T-cell (primary cell): ENCODE data around the gene FLYWCH1. TPM values are rescaled to one million over a fixed set of nuclear protein-coding genes. Genes with fewer than 3 reads are reported as not detected.

ENCODE experiments used
- ATAC-seq, 4 experiments: fragments of 200-7000 bp in 3 of 4; fragments of 150-1000 bp in 1 of 4; cut with Tn5 transposase; replicated peaks in 1 of 4; 1 replicate in 3 of 4; 2 replicates in 1 of 4; pipeline ENCODE4 v1.10.0; 2021; ENCODE audit warnings: moderate library complexity in 3 of 4, mild to moderate bottlenecking in 2 of 4, moderate number of reproducible peaks in 1 of 4
- CTCF ChIA-PET, 2 donors: fragments of 300-600 bp; sonication (Branson Sonifier 250); formaldehyde crosslinking; loops; one replicate each; lab custom pipeline; 2022; ENCODE audit warnings: antibody characterized with exemption in 2 of 2; lab: Charles Lee
- POLR2A ChIA-PET, 2 donors: fragments of 300-600 bp; sonication (Branson Sonifier 250); formaldehyde crosslinking; loops; one replicate each; lab custom pipeline; 2022; ENCODE audit warnings: antibody characterized with exemption in 2 of 2; lab: Charles Lee
- DNase-seq, 35 experiments: peaks; one replicate each; pipeline versions ENCODE4 v3.0.0 to v3.0.0-alpha.2; 2013 to 2023
- H3K27ac ChIP-seq: one replicate; pipeline ENCODE4 v1.5.1; 2013; ENCODE audit warnings: low read length
- H3K27me3 ChIP-seq, 2 experiments: replicated peaks in 1 of 2; 1 replicate in 1 of 2; 2 replicates in 1 of 2; pipeline versions ENCODE4 v1.6.1 to v1.7.0; 2013; ENCODE audit warnings: low read length in 1 of 2, mixed read lengths in 1 of 2; ENCODE audit not compliant: control insufficient read depth in 2 of 2, insufficient read depth in 2 of 2; ENCODE audit errors: extremely low read depth in 1 of 2
- H3K36me3 ChIP-seq, 2 donors: 1 replicate in 1 of 2; 2 replicates in 1 of 2; pipeline versions ENCODE4 v1.6.1 to v1.7.0; 2013; ENCODE audit warnings: low read length in 1 of 2; ENCODE audit not compliant: control insufficient read depth in 2 of 2, insufficient read depth in 1 of 2; ENCODE audit errors: extremely low read depth in 1 of 2
- H3K4me1 ChIP-seq, 2 experiments: 1 replicate in 1 of 2; 2 replicates in 1 of 2; pipeline versions ENCODE4 v1.6.1 to v1.7.0; 2013; ENCODE audit warnings: low read length in 2 of 2, mixed read lengths in 1 of 2; ENCODE audit not compliant: insufficient read depth in 2 of 2, control insufficient read depth in 1 of 2; ENCODE audit errors: extremely low read depth in 1 of 2
- H3K4me3 ChIP-seq, 2 donors: 1 replicate in 1 of 2; 2 replicates in 1 of 2; pipeline versions ENCODE4 v1.5.1 to v1.7.0; 2013; ENCODE audit warnings: mild to moderate bottlenecking in 2 of 2, low read length in 1 of 2, moderate library complexity in 1 of 2; ENCODE audit not compliant: control insufficient read depth in 1 of 2; ENCODE audit errors: extremely low read depth in 1 of 2
- H3K9me3 ChIP-seq: 2 replicates; pipeline ENCODE4 v1.7.0; 2013
- H3K27ac Mint-ChIP-seq, 2 donors: one replicate each; pipeline ENCODE4 v1.8.0; 2020 to 2021; ENCODE audit warnings: mild to moderate bottlenecking in 2 of 2, mixed read lengths in 2 of 2
- H3K27me3 Mint-ChIP-seq, 2 donors: one replicate each; pipeline ENCODE4 v1.8.0; 2021 to 2022; ENCODE audit warnings: mixed read lengths in 2 of 2
- H3K36me3 Mint-ChIP-seq: one replicate; pipeline ENCODE4 v1.8.0; 2021; ENCODE audit warnings: mixed read lengths
- H3K4me1 Mint-ChIP-seq, 3 donors: one replicate each; pipeline ENCODE4 v1.8.0; 2020 to 2022; ENCODE audit warnings: mixed read lengths in 3 of 3, mild to moderate bottlenecking in 1 of 3
- H3K4me3 Mint-ChIP-seq, 3 donors: one replicate each; pipeline ENCODE4 v1.8.0; 2020 to 2022; ENCODE audit warnings: mild to moderate bottlenecking in 3 of 3, mixed read lengths in 3 of 3, moderate library complexity in 3 of 3
- H3K9me3 Mint-ChIP-seq, 3 donors: one replicate each; pipeline ENCODE4 v1.8.0; 2020 to 2022; ENCODE audit warnings: mixed read lengths in 3 of 3
- WGBS: methylation state at CpG from one replicate; pipeline ENCODE4 v1.1.5; 2013; ENCODE audit warnings: missing lambda C conversion rate; ENCODE audit not compliant: insufficient coverage; 5-methylcytosine and 5-hydroxymethylcytosine counted together
- total RNA-seq, 35 experiments: library from RNA in 6 of 35; stranded (reverse) in 6 of 35; fragments of 120-200 nt in 1 of 35; gene quantifications; one replicate each; pipeline versions ENCODE4 v1.2.1 to v1.2.4 and lab custom pipeline; 2013 to 2026

Gene FLYWCH1
- total RNA-seq, 5 donors from 2014 or later (not counting 1 experiment from before 2014, with no cell fraction given) = 83.0 to 144 (median 106) TPM

- WGBS = 83% methylated on average over 2 of the region's 12 CpGs
- Mint-ChIP-seq H3K4me1 (no peaks in the 10 kb centered on the region), H3K4me3 (no peak overlapping the region), H3K9me3 (no peaks in the 10 kb centered on the region), H3K27me3 (peaks cover 0 to 1% of the 10 kb centered on the region in 2 donors), H3K36me3 (no peaks in the 10 kb centered on the region), H3K27ac (no peak overlapping the region)
- ATAC-seq (no peak), DNase-seq (no peak)
- no peaks in the 10 kb centered on the region for H3K36me3 ChIP-seq
- H3K4me3 ChIP-seq = no peak overlapping the region
- POLR2A ChIA-PET = no interaction called here
- H3K27ac ChIP-seq = no peak overlapping the region
- H3K4me1 ChIP-seq = no peaks in the 10 kb centered on the region
- H3K9me3 ChIP-seq = no peaks in the 10 kb centered on the region
- H3K27me3 ChIP-seq = peaks cover 0 to 56% of the 10 kb centered on the region in 2 experiments
- CTCF ChIA-PET = no interaction called here
Observed at GRCh38 chr16:2991566-2992261, 80.0 kb downstream of the FLYWCH1 start.

GRCh38 chr16:2992383-2993081, 80.8 kb downstream of the FLYWCH1 start:
- H3K36me3 Mint-ChIP-seq = no peaks in the 10 kb centered on the region
- Histone ChIP-seq H3K4me3 (no peak overlapping the region), H3K9me3 (no peaks in the 10 kb centered on the region), H3K36me3 (no peaks in the 10 kb centered on the region), H3K27ac (no peak overlapping the region), H3K27me3 (peaks cover 0 to 55% of the 10 kb centered on the region in 2 experiments), H3K4me1 (no peaks in the 10 kb centered on the region)
- ChIA-PET POLR2A (no interaction called here), CTCF (no interaction called here)
- 83% methylated on average over 1 of the region's 14 CpGs for WGBS
- no peaks in the 10 kb centered on the region for H3K4me1 Mint-ChIP-seq
- no peak for ATAC-seq
- no peaks in the 10 kb centered on the region for H3K9me3 Mint-ChIP-seq
- no peak overlapping the region for H3K4me3 Mint-ChIP-seq
- no peak overlapping the region for H3K27ac Mint-ChIP-seq
- peaks cover 0 to 1% of the 10 kb centered on the region in 2 donors for H3K27me3 Mint-ChIP-seq
- DNase-seq = no peak

- Mint-ChIP-seq H3K27ac (no peak overlapping the region), H3K9me3 (no peaks in the 10 kb centered on the region)
- DNase-seq = no peak
Observed at GRCh38 chr16:2996298-2996697, 84.6 kb downstream of the FLYWCH1 start.

GRCh38 chr16:2999929-3000328, 88.2 kb downstream of the FLYWCH1 start:
- ATAC-seq (no peak), DNase-seq (no peak)
- Histone ChIP-seq H3K27me3 (peaks cover 0 to 47% of the 10 kb centered on the region in 2 experiments), H3K27ac (no peak overlapping the region), H3K4me1 (peaks cover 0 to 7% of the 10 kb centered on the region in 2 experiments), H3K9me3 (no peaks in the 10 kb centered on the region), H3K36me3 (no peaks in the 10 kb centered on the region), H3K4me3 (no peak overlapping the region)
- Mint-ChIP-seq H3K4me1 (peaks cover 0 to 4% (median 4%) of the 10 kb centered on the region in 3 donors), H3K4me3 (no peak overlapping the region), H3K27me3 (peaks cover 3 to 11% of the 10 kb centered on the region in 2 donors), H3K27ac (no peak overlapping the region), H3K36me3 (no peaks in the 10 kb centered on the region), H3K9me3 (no peaks in the 10 kb centered on the region)
- POLR2A ChIA-PET = no interaction called here
- CTCF ChIA-PET = no interaction called here
- WGBS = 80% methylated on average over 3 of the region's 6 CpGs

More at GRCh38 chr16:2996298-2996697, 84.6 kb downstream of the FLYWCH1 start:
- ChIA-PET CTCF (interaction anchor here in 1 of 2 donors (0.6 kb wide), 1 partner anchor 110 kb away, joined by 8 read pairs; no protein-coding TSS in a partner anchor), POLR2A (no interaction called here)
- Mint-ChIP-seq H3K36me3 (no peaks in the 10 kb centered on the region), H3K4me1 (no peaks in the 10 kb centered on the region), H3K27me3 (peaks cover 3 to 5% of the 10 kb centered on the region in 2 donors), H3K4me3 (no peak overlapping the region)
- H3K27ac ChIP-seq = no peak overlapping the region
- H3K4me3 ChIP-seq = no peak overlapping the region
- H3K27me3 ChIP-seq = peaks cover 0 to 49% of the 10 kb centered on the region in 2 experiments
- no peaks in the 10 kb centered on the region for H3K36me3 ChIP-seq
- H3K9me3 ChIP-seq = no peaks in the 10 kb centered on the region
- no peak for ATAC-seq
- H3K4me1 ChIP-seq = no peaks in the 10 kb centered on the region
- WGBS = 79% methylated on average over 8 of the region's 13 CpGs

GRCh38 chr16:3000540-3000939, 88.8 kb downstream of the FLYWCH1 start:
- Mint-ChIP-seq H3K27me3 (peaks cover 3 to 13% of the 10 kb centered on the region in 2 donors), H3K36me3 (no peaks in the 10 kb centered on the region), H3K27ac (no peak overlapping the region), H3K4me3 (no peak overlapping the region), H3K9me3 (no peaks in the 10 kb centered on the region), H3K4me1 (peaks cover 0 to 5% (median 5%) of the 10 kb centered on the region in 3 donors)
- no peak overlapping the region for H3K4me3 ChIP-seq
- DNase-seq (no peak), ATAC-seq (no peak)
- peaks cover 0 to 49% of the 10 kb centered on the region in 2 experiments for H3K27me3 ChIP-seq
- WGBS = 70% methylated on average over 2 of the region's 4 CpGs
- no peaks in the 10 kb centered on the region for H3K9me3 ChIP-seq
- POLR2A ChIA-PET = no interaction called here
- no peak overlapping the region for H3K27ac ChIP-seq
- CTCF ChIA-PET = no interaction called here
- H3K4me1 ChIP-seq = peaks cover 0 to 9% of the 10 kb centered on the region in 2 experiments
- no peaks in the 10 kb centered on the region for H3K36me3 ChIP-seq
